GM12874 (cell line): ENCODE measurements around the gene ZNF570.

Source experiments
- CTCF ChIP-seq: IDR thresholded peaks from 2 replicates; pipeline ENCODE4 v1.5.1; 2011; ENCODE audit warnings: low read depth, mild to moderate bottlenecking, control low read depth, low read length, moderate library complexity; ENCODE audit not compliant: insufficient read depth

The ZNF570 gene

DNA sequence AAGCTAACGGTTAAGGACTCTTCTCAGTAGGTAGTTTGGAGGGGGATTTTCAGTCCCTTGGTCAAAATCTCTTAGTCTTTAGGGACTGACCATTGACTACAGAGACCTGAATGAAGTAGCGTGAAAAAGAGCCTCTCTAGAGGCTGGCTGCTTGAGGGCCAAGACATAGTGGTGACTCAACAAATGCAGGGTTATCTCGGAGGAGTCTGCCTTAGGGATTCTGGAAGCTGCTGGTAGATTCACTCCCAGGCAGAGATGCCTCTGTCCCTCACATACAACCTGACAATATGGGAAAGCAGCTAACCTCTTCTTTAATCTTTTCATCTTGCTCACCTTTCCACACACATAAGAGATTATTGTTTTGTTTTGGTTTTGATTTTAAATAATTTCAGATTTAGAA lies 42.7 kb downstream of the ZNF570 start:
- TF ChIP-seq CTCF = no peak

DNA sequence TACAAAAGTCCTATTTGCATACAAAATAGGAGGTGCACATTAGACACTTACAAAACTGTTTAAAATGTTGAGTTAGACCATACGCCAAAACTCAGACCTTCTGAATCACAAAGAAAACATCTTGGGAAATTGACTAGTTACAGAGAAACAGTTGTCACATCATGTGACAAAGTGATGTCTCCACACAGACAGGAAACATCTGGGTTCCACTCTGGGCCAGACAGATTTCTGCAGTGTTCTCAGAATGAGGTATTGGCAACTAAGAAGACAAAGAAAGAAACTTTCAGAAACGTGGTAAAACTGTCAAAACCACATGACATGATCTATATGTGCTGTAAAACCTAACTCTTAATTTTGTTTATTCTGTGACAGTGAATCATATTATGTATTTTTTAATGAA lies 44.2 kb downstream of the ZNF570 start:
- TF ChIP-seq CTCF = no peak

- TF ChIP-seq CTCF = no peak
Observed at GRCh38 chr19:37519890-37520289, 50.7 kb downstream of the ZNF570 start.

- TF ChIP-seq CTCF = no peak
Observed at GRCh38 chr19:37537391-37537947, 68.3 kb downstream of the ZNF570 start.
